ENCODE measurements around the gene HAPLN2.

GRCh38 chr1:156642265-156643048, 23.2 kb downstream of the HAPLN2 start:
- TF ChIP-seq EP300 (IDR thresholded peaks at IDR 0.05; ENCODE audit: low read depth), result no peak
- TF ChIP-seq CTCF (IDR thresholded peaks at IDR 0.05), result no peak

All from transverse colon (tissue), 3 donors.